Measurements from ENCODE around the gene KIF16B.

DNA sequence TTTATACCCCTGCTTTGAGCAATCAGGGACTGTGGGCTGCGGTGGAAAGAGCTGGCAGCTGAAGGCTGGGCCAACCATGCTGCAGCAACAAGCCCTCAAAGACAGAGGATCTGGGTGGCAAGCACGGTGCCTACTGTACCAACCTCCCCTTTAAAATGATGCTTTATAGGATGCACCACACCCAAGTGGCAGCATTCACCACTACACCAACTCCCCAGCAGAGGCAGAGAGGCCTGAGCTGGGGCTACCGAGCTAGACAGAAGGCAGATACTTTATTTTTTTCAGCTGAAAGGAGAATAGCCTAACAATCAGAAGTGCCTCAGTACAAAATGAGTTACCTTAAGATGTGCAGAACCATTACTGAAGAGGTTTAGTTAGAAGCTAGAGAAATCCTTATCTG, 31.4 kb downstream of the KIF16B start:
- TF ChIP-seq POLR2A (IDR thresholded peaks at IDR 0.05) (no peak), POLR2AphosphoS5 (IDR thresholded peaks at IDR 0.05) (no peak)
- TF ChIP-seq, protein P1, sequence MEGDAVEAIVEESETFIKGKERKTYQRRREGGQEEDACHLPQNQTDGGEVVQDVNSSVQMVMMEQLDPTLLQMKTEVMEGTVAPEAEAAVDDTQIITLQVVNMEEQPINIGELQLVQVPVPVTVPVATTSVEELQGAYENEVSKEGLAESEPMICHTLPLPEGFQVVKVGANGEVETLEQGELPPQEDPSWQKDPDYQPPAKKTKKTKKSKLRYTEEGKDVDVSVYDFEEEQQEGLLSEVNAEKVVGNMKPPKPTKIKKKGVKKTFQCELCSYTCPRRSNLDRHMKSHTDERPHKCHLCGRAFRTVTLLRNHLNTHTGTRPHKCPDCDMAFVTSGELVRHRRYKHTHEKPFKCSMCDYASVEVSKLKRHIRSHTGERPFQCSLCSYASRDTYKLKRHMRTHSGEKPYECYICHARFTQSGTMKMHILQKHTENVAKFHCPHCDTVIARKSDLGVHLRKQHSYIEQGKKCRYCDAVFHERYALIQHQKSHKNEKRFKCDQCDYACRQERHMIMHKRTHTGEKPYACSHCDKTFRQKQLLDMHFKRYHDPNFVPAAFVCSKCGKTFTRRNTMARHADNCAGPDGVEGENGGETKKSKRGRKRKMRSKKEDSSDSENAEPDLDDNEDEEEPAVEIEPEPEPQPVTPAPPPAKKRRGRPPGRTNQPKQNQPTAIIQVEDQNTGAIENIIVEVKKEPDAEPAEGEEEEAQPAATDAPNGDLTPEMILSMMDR (IDR thresholded peaks at IDR 0.05): no peak

All from breast epithelium (tissue), 3 donors.